HG03469 (cell line): ENCODE measurements around the gene HMGCS2.
"Not testable (repeated sequence)": the region's sequence is repeated elsewhere in the genome, so short reads cannot be mapped to it uniquely, and the experiment has no call there.

ENCODE experiments used
- ATAC-seq: cut with Tn5 transposase; IDR thresholded peaks from one replicate; pipeline ENCODE4 v1.9.1; 2021; ENCODE audit warnings: mild to moderate bottlenecking, moderate library complexity, moderate number of reproducible peaks; ENCODE audit not compliant: unreplicated experiment

HMGCS2 gene

DNA sequence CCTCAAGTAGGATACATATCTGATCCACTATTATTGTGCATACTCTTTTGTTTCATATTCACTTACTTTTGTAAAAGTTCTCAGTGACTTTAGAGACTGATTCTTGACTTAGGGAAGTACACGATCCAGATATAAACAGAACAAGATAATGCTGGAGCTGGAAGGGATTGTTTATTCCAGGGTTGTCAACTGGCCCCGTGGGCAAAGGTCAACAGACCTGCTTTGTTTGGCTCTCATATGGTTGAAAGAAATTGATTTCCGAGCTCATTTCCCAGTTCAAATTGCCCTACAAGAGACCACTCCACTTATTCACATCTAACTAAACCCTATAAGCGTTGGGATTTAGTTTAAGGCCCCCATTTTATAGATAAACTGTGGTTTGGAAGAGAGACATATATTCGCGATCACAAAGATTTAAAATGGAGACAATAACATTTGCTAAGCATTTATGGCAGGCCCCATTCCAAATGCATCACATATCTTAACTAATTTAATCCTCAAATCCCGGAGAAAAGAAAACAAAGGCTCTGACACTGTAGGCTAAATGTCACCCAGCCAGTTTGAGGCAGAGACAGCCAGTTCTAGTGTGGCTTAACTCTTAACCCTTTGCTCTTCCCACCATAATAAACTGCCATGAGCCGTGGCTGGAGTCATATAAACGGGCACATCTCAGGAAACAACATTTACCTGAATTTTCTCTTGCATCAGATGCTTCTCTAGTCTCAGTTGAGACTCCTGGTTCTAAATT is 21.9 kb upstream of the HMGCS2 start:
- ATAC-seq = no peak

DNA sequence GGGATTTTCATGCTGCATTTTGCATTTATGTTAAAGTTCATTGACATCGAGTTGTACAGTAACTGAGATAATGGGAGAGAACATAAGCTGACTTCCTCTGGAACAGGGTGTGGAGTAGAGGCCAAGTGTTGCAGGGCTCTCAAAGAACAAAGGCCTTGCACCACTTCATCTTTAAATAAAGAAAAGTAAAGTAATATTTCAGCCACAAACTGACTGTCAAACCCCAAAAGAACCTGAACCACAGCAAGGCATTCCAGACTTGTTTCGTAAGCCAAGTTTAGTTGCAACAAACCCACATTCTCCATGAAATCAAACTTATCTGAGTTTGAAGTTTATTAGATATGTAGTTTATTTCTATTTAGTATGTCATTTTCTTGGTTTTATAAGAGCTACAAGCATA is 19.1 kb upstream of the HMGCS2 start:
- no peak for ATAC-seq

DNA sequence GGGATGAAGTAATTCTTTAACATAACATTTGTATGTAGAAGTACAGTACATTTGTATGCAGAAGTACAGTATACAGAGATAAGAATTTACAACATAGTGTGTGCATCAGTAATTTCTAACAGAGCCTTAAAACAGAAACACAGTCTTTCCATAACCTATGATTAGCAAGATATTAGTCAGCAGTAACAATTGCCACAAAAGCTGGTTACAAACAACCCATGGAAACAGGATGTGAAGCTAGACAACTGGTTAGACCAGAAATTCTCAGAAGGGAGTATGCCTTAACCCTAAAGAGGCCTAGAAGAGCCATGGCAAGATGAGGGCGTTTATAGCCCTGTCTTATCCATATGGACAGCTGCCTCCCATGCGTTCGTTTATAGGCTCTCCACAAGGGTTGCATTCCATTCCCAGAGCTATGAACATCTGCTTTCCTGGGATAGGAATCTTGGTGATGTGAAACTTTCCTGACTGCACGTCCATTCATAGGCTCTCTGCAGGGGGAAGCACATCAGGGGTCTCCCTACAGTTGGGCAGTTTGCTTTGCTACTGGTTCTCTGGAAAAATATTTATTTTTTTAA is 17.9 kb upstream of the HMGCS2 start:
- not testable (repeated sequence) for ATAC-seq

DNA sequence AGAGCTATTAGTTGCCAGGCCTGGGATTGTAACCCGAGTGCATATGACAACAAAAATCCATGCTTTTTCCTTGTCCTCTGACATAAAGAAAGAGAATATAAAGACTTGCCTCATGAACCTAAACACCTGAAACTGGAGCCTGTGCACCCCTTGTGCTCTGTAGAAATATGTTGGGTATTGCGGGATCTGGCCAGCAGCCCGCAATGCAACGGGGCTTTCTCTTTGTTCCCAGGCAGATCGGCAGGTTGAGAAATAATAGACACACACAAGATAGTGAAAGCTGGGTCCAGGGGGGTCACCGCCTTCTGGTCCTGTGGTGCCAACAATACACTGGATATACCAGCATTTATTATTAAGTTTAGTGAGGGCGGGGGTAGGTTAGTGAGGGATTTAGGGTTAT is 17.3 kb upstream of the HMGCS2 start:
- not testable (repeated sequence) for ATAC-seq

DNA sequence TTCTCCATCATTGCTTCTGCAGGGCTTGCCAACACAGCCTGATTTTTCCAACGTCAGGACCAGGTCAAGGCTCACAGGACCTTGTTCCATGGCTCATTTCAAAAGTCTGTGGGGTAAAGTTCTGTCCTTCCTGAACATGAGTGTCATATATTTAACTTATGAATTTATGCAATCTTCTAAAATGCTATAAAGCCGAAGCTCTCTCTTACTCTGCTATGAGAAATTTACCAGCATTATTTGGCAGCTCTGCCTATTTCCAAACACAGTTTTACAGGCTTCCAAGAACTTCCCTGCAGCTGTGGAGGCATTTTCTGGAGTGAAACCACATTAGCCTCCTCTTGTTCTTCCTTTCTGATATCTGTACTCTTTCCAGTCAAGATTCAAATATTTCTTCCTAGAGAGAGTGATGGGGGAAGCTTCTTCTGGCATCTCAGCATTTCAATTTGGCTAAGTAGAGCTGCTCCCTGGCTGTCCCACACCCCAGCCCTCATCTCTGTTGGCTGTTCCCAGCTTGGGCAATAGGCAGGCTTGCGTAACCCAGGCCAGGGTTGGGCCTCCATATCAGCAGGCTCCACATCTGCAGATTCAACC is 15.6 kb upstream of the HMGCS2 start:
- ATAC-seq = no peak

DNA sequence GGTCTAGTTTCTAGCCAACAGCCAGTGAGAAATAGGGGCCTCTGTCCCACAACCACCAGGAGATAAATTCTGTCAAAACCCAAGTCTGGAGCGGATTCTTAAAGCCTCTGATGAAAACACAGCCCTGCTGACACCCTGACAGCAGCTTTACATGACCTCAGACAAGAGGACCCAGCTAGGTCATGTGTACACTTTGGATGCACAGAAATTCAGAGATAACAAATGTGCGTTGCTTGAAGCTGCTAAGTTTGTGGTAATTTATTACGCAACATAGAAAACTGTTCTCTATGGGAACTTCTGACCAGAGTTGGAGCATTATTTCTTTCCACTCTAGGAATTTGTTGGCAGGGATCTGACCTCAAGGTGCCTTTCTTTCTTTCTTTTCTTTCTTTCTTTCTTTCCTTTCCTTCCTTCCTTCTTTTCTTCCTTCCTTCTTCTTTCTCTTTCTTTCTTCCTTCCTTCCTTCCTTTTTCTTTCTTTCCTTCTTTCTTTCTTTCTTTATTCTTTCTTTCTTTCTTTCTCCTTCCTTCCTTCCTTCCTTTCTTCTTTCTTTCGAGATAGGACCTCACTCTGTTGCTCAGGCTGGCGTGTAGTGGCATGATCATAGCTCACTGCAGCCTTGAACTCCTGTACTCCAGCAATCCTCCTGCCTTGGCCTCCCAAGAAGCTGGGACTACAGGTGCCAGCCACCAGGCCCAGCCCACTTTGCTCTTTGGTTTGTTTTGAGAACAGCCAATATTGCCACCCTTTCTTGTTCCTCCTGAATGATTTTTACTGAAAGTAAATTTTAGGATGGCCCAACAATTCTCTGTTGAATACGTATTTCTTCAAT is 14.9 kb upstream of the HMGCS2 start:
- ATAC-seq = no peak

DNA sequence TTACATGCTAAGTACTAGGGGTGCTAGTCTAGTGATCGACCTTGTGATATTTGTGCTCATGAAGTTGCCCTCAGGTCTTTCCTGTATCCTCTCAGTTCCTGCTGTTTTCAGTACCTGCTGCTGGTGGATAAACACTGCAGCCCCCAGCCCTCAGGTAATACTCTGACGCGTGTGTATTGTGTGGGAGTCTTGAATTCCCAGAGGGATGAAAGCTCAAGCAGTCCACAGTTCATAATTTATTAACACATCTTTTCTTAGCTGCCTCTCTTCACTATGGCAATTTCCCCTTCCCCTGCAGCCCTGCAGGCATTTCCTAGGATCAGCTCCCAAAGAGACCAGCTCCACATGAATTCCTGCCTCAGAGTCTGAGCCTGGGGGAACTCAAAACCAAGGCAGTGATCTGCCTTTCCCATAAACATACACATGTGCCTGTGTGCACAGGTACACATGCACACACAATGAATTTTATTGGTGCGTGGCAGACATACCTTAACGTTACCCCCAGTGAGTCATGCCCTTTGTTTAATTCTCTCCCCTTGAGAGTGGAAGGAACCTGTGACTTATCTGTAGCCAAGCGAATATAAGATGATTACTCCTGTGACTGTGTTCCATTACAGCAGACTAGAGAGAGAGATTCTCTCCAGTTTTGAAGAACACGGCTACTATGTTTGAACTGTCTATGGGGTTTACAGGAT is 14.1 kb upstream of the HMGCS2 start:
- ATAC-seq = no peak

DNA sequence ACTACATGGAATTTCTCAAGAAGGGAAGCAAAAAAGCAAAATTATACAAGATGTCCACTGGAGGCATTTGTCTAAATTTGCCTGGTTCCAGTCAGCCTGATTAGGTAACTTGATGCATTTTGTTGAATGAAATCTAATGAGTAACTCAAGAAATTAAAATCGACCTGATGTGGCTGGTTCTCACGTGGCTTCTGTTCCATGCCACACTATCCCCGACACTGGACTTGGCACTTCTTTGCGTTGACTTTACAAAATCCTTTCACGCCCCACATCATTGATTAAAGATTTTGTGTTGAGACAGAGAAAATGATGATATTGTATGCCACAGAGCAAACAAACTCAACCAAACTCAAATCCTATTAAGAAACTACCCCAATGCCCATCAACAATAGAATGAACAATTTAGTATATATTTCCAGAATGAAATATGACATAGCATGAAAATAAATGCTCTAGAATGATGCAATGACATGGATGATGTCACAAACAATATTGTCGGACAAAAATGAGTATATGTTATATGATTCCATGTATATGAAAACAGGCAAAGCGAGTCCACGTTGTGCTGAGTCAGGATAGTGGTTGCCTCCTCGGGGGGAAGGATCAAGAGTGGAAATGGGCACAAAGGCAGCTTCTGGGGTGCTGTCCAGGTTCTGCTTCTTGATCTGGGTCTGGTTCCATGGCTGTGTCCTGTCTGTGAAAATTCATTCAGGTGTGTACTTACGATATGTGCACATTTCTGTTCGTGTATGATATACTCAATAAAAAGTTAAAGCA is 12.9 kb upstream of the HMGCS2 start:
- ATAC-seq = no peak

DNA sequence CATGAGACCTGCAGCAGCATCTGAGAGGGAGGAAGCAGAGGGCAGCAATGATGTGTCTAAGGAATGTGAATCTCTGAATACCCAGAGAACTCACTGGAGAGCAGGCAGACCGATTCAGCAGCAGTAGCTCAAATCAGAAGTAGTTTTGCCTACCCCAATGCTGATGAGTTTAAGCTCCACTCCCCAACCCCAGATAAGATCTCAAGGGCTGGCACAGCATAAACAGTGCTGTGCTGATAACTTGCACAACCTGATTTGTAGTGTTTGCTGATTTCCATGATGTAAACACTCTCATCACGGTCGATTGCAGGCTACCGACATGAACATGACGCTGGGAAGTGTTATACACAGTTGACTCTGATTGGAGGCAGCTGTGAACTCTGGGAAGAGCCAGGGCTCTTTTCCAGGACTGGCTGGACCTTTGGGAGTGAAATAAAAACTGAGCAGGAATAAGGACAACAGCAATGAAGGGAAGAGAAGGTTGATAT is 11.2 kb upstream of the HMGCS2 start:
- no peak for ATAC-seq

DNA sequence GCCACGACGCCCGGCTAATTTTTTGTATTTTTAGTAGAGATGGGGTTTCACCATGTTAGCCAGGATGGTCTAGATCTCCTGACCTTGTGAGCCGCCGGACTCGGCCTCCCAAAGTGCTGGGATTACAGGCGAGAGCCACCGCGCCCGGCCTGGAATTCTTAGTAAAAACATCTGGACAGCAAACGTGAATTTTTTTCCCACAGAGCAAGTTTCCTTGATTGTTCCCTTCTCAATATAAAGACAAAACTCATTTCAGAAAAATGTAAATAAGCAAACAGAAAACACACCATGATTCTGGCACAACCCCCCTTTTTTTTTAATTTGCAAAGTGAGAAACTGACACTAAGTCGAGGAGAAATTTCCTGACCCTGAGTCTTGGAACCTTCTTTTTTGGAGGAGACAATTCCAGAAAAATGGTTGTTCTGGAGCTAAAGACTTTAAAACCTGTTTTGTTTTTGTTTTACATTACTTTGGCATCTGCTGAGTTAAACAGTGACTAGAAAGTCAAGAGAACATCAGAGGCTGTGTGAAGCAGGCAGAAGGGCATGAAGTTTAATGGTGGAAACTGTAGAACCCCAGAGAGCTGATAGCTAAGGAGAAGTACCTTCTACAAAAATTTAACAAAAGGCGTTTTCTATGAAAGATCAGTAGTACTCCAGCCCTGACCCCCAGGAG is 10.3 kb upstream of the HMGCS2 start:
- no peak for ATAC-seq

DNA sequence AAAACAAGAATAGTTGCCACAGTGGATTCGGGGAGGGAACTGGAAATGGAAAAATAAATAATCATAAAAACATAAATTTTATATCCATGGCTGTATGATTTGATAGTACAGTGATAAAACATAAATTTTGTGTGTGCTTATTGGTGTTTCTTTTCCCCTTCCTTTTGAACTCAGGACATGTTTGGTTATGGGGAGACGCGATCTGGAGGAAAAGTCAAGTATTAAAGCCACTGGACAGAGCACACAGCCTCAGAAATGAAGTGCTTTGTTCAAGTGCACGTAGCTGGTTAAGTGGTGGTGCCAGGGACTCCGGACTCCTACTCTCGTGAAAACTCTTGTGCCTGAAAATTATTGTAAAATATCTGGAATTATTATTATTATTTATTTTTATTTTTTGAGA is 9.7 kb upstream of the HMGCS2 start:
- ATAC-seq = no peak

DNA sequence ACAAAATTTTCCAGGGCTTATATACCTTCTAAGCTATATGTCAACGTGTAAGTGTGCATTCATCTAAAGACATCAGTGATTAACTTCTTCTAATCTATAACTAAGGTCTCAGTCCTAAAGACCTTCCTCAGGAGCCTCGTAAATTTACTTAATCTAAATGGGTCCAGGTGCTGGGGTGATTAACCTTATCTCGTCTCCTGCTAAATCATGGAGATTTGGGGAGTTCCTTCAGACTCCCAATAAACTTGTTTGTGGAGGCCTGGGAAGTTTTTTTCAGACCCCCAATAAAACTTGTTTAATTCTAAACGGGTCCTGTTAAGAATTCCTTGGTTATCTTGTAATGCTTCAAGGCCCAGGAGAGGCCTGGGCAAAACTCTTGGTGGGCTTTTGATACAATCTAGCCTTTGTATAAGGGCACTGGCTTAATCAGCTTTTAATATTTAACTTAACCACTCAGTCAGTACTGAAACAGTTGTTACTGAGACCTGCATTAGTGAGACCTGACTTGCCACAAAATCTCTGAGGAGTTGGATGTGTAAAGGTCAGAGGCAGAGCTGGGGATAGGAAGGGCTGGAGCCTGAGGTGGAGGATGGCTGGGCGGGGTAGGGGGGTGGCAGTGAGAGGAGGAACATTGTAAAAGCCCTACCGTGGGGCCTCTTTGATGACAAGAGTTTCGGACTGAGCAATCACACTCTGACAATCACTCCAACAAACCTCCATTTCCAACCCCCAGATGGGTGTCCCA is 6.2 kb upstream of the HMGCS2 start:
- no peak for ATAC-seq

DNA sequence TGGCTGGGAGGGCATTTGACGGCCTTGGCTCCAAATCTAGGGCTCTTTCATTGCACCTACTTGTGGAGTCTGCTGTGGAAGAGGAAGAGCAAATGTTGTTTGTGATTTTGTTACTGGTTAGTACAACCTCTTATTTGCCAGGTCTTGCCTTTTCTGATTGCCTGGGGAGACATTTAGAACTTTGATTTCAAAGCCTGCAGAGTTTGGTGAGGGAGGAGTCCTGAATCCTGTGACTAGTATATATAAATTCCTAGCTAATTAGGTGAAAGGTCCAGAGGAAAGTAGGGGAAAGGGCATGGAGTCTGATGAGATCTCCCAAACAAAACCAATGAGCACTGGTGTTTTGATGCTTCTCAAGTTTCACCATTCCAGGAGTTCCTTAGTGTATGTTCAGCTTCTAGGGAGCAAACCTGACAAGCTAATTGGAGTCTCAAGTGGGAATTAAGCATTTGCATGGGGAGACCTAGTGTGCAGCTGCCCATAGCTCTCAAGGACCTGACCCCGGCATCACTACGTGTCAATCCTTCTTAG is 5.1 kb upstream of the HMGCS2 start:
- no peak for ATAC-seq

DNA sequence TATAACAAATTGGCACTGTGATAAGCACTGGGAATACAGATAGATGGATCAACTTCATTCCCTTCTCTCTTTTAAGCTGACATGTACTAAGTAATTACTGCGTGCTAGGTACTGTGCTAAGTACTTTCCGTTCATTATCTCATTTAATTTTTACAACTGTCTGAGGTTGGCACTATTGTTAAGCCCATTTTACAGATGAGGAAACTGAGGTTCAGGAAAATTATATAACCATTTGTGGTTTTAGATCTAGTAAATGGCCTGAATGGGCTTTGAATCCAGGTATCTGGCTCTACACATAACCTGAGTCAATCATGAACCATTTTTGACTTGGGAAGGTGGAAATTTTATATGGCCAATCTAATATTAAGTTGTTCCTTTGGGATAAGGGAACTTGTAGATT is 3.6 kb upstream of the HMGCS2 start:
- no peak for ATAC-seq

DNA sequence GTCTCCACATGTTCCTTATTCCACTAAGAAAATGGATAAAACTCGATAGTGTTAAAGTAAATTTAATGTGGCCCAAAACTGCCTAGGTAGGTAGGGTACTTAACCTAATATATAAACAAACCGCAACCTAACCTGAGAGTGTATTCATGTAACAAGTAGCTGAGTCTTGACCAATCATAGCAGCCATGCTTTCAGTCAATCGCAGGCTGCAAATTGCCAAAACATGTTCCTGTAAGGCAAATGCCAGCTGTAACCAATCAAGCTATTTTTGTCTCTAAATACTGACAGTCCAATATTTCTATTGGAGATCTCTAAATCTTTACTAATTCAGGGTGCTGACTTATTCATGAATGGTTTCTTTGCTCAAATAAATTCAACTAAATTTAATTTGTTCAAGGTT is 3.1 kb upstream of the HMGCS2 start:
- no peak for ATAC-seq

DNA sequence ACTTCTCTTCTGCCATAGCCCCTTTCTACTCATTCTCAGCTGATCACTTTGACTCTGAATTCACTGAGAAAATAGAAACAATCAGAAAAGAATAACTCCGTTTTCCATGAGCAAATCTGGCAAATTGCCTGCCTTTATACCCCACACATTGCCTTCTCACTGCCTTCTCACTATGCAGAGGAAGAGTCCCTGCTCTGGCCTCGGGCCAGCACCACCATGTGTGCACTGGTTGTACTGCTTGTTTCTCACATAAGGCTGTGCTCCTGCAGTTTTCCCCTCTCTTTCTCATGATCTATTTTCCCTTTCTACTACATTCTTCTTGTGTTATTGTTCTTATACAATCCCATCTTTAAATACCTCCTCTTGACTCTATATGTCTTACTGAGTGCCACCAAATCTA is 2.3 kb upstream of the HMGCS2 start:
- no peak for ATAC-seq

DNA sequence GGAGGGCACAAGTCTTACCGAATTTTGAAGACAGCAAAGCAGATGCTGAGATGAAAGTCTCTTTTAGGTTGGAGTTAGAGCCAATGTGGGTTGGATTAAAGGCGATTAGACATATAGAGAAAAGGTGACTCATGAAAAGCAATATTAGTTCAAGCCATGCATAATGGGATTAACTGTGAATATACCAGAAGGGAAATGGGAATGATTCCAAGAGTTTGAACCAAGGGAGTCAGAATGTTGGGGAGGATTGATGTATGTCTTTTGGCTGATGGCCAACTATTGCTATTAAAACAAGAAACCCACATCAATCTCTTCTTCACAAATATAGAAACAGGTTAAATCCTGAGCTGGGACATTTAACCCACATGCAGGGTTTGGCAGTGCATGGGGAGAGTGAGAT is 1.2 kb downstream of the HMGCS2 start:
- ATAC-seq = no peak

DNA sequence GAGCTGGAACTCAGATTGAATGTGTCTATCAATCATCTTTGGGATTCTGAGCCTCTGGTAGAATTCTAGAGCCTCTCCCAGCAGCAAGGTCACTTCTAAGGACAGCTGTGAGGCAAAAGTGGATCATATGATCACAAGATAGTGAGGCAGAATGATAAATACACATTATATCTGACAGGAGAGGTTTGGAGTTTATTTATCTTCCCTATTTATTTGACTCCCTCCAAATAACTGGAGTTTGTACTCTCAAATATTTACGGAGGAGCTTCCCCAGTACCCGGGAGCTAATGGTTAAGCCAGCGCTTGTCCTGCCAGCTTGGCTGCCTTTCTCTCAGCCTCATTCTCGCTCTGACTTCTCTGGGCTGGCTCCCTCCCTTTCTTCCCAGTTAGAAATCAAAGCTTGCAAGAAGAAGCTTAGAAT is 2.3 kb downstream of the HMGCS2 start:
- no peak for ATAC-seq

DNA sequence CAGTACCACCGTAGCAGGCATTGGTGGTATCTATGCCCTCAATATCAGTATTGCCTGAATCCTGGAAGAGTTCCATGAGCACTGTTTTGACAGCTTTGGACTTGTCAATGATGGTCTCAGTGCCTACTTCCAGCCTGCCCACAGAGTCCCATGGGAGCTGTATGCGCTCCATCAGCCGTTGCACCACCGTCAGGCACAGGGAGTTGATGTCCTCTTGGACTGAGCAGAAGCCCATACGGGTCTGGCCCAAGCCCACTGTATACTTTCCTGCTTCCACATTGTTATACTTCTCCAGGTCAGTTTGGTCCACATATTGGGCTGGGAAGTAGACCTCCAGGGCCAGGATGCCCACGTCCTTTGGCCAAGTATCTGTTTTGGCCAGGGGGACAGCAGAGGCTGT is 4.5 kb downstream of the HMGCS2 start:
- ATAC-seq = no peak
